GM21529 (cell line): Measurements from ENCODE around the gene RPL26.
A peak's percentile ranks its signal among the peaks of the same experiment; 100 is the strongest.
"Not testable (repeated sequence)": the region's sequence is repeated elsewhere in the genome, so short reads cannot be mapped to it uniquely, and the experiment has no call there.

ENCODE experiments used
- ATAC-seq: cut with Tn5 transposase; IDR thresholded peaks from one replicate; pipeline ENCODE4 v1.9.1; 2021; ENCODE audit not compliant: unreplicated experiment

RPL26 gene

GRCh38 chr17:8397636-8398035 is 14.6 kb upstream of the RPL26 start, which contains the start of gene RNF222:
Gene RNF222, minus strand, starts transcription at chr17:8397827. Its CDS starts 4,366 bp downstream, at chr17:8393461.
- ATAC-seq: no peak

GRCh38 chr17:8394497-8394896 is 11.5 kb upstream of the RPL26 start:
- ATAC-seq: not testable (repeated sequence)

- ATAC-seq: no peak
Measured at GRCh38 chr17:8393470-8394231, 10.7 kb upstream of the RPL26 start.

GRCh38 chr17:8392674-8393469 is 9.9 kb upstream of the RPL26 start:
- no peak for ATAC-seq

- ATAC-seq: no peak
Measured at GRCh38 chr17:8392274-8392673, 9.3 kb upstream of the RPL26 start.

- no peak for ATAC-seq
Measured at GRCh38 chr17:8391711-8392110, 8.7 kb upstream of the RPL26 start.

- ATAC-seq: no peak
Measured at GRCh38 chr17:8387914-8388651, 5.1 kb upstream of the RPL26 start.

GRCh38 chr17:8386841-8387240 is 3.8 kb upstream of the RPL26 start:
- no peak for ATAC-seq

- no peak for ATAC-seq
Measured at GRCh38 chr17:8384801-8385378, 1.9 kb upstream of the RPL26 start.

- ATAC-seq: no peak
Measured at GRCh38 chr17:8382880-8383142, 182 bp downstream of the RPL26 start.

GRCh38 chr17:8382052-8382879 is 727 bp downstream of the RPL26 start:
- ATAC-seq: no peak

GRCh38 chr17:8380049-8380448 is 2.9 kb downstream of the RPL26 start:
- no peak for ATAC-seq

GRCh38 chr17:8378117-8378516 is 4.9 kb downstream of the RPL26 start:
- not testable (repeated sequence) for ATAC-seq

- ATAC-seq: no peak
Measured at GRCh38 chr17:8377422-8377821, 5.6 kb downstream of the RPL26 start.

- ATAC-seq: peak; percentile 84
Measured at GRCh38 chr17:8376271-8377067, 6.5 kb downstream of the RPL26 start, which contains the start of gene KRABD2. Gene KRABD2, minus strand, starts transcription at chr17:8376704.

GRCh38 chr17:8375738-8376259 is 7.2 kb downstream of the RPL26 start:
- ATAC-seq: no peak

GRCh38 chr17:8373856-8374255 is 9.1 kb downstream of the RPL26 start:
- ATAC-seq: not testable (repeated sequence)

- ATAC-seq: no peak
Measured at GRCh38 chr17:8372422-8372821, 10.6 kb downstream of the RPL26 start.

- no peak for ATAC-seq
Measured at GRCh38 chr17:8371786-8372185, 11.2 kb downstream of the RPL26 start.
